Tibial nerve (tissue), 4 donors: ENCODE results near the gene ADGRE1.

ENCODE experiments used
- EP300 ChIP-seq, 2 donors: sonication (generic); formaldehyde crosslinking; IDR thresholded peaks; one replicate each; pipeline ENCODE4 v1.6.1; 2017; ENCODE audit warnings: antibody characterized with exemption in 2 of 2, mild to moderate bottlenecking in 1 of 2
- POLR2A ChIP-seq, 2 donors: fragments of 450-650 bp; IDR thresholded peaks; one replicate each; pipeline ENCODE4 v1.6.1; 2017; ENCODE audit warnings: antibody characterized with exemption in 2 of 2, mild to moderate bottlenecking in 2 of 2, moderate library complexity in 2 of 2
- TF ChIP-seq, protein P1 (sequence below), 5 experiments: fragments of 200-600 bp in 3 of 5; fragments of 450-650 bp in 2 of 5; sonication (generic) in 3 of 5; IDR thresholded peaks; one replicate each; pipeline ENCODE4 v1.5.1; 2016 to 2019; ENCODE audit warnings: antibody characterized with exemption in 5 of 5, mild to moderate bottlenecking in 3 of 5, moderate library complexity in 2 of 5

DNA sequence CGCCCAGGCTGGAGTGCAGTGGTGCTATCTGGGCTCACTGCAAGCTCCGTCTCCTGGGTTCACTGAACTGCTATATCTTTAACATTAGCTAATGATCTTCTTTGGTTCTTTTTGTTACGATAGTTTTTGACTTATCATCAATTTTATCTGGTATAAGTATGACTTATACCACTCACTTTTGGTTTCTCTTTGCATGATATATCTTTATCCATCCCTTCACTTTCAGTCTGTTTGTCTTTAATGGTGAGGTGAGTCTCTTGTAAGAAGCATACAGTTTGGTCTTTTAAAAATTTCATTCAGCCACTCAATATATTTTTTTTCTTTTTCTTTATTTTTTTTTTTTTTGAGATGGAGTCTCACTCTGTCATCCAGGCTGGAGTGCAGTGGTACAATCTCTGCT is 58.4 kb downstream of the ADGRE1 start:
- TF ChIP-seq, protein P1, sequence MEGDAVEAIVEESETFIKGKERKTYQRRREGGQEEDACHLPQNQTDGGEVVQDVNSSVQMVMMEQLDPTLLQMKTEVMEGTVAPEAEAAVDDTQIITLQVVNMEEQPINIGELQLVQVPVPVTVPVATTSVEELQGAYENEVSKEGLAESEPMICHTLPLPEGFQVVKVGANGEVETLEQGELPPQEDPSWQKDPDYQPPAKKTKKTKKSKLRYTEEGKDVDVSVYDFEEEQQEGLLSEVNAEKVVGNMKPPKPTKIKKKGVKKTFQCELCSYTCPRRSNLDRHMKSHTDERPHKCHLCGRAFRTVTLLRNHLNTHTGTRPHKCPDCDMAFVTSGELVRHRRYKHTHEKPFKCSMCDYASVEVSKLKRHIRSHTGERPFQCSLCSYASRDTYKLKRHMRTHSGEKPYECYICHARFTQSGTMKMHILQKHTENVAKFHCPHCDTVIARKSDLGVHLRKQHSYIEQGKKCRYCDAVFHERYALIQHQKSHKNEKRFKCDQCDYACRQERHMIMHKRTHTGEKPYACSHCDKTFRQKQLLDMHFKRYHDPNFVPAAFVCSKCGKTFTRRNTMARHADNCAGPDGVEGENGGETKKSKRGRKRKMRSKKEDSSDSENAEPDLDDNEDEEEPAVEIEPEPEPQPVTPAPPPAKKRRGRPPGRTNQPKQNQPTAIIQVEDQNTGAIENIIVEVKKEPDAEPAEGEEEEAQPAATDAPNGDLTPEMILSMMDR (IDR thresholded peaks at IDR 0.05): no peak
- TF ChIP-seq POLR2A (IDR thresholded peaks at IDR 0.05) (no peak), EP300 (IDR thresholded peaks at IDR 0.05) (no peak)
